HG03558 (cell line): ENCODE results near the gene KRT16.
"Not testable (repeated sequence)": the region's sequence is repeated elsewhere in the genome, so short reads cannot be mapped to it uniquely, and the experiment has no call there.

Experiments used
- ATAC-seq: cut with Tn5 transposase; IDR thresholded peaks from one replicate; pipeline ENCODE4 v1.9.1; 2021; ENCODE audit warnings: moderate number of reproducible peaks; ENCODE audit not compliant: unreplicated experiment; ENCODE audit errors: extremely low read depth

KRT16 gene

DNA sequence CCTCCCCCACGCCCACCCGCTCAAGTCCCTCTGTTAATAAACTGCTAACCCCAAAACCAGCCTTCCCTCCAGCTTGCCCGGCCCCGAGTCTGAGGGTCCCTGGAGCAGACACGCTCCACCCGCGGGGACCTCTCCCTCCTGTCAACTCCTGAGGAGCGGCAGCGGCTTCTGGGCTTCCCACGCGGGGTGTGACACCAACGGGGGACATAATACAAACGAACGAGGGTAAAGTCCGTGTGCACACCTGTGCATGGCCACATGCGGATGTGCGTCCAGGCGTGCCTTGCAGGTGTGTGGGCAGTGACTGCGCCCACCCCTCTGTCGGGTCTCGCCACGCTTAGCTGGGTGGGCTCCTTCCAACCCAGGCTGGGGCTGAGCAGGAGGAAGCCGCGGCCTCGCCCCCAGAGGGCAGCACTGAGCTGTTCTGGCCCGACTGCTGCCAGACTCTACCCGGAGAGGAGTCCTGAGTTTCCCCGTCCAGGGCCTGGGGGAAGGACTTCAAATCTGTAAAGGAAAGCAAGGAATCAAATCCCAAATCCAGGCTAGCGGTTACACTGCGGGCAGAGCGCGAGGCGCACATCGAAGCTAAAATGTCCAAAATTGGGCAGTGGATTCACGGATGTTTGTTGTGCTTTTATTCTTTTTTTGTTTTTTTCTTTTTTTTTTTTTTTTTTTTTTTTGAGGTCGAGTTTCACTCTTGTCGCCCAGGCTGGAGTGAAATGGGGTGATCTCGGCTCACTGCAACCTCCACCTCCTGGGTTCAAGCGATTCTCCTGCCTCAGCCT is 36.0 kb upstream of the KRT16 start:
- ATAC-seq, result no peak

DNA sequence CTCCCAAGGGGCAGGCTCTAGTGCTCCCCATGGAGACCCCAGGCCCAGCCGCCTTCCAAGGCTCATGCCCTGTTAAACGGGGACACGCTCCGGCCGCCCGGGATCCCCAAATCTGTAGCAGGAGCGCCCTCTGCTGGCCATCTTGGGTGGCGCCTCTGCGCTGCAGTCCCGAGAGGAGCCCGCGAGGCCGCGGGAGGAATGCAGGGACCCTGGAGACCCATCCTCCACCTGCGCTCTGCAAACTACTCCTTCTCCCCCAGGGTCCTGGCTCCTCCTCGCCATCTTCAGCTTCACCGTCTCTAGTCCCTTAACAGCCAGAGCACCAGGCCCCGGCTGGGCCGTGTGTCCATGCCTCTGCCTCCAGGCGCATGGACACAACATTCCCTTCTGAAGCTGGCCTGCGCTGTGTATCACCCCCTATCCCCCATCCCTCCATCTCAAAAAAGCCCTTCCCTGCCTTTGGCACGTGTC is 35.4 kb upstream of the KRT16 start:
- ATAC-seq, result no peak

DNA sequence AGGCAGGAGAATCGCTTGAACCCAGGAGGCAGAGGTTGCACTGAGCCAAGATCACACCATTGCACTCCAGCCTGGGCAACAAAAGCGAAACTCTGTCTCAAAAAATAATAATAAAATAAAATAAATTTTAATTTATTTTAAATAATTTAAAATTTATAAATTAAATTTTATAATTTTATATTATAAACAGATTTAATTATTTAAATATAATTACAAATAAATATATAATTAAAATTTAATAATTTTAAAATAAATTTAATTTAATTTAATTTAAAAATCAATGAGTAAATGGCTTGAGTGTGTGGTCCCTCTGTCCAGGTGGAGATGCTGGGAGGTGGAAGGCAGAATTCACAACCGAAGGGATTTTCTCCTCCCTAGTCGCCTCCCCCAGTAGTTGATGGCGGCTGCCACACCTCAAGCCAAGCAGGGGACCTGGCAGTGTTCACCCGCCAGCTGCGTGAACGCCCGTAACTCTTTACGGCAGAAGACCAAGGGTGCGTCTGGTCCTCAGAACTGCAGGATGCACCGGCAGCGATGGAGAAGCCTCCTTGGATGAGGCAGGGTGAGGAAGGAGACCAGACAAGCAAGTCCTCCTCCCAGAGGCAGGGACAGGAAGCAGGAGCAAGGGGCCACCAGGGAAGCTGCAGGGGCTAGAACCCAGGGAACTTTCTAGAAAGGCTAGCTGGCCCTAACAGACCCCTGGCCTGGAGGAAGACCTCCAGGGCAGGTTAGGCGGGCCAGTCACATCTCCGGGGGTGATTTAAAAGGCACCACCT is 34.7 kb upstream of the KRT16 start:
- ATAC-seq, result no peak

DNA sequence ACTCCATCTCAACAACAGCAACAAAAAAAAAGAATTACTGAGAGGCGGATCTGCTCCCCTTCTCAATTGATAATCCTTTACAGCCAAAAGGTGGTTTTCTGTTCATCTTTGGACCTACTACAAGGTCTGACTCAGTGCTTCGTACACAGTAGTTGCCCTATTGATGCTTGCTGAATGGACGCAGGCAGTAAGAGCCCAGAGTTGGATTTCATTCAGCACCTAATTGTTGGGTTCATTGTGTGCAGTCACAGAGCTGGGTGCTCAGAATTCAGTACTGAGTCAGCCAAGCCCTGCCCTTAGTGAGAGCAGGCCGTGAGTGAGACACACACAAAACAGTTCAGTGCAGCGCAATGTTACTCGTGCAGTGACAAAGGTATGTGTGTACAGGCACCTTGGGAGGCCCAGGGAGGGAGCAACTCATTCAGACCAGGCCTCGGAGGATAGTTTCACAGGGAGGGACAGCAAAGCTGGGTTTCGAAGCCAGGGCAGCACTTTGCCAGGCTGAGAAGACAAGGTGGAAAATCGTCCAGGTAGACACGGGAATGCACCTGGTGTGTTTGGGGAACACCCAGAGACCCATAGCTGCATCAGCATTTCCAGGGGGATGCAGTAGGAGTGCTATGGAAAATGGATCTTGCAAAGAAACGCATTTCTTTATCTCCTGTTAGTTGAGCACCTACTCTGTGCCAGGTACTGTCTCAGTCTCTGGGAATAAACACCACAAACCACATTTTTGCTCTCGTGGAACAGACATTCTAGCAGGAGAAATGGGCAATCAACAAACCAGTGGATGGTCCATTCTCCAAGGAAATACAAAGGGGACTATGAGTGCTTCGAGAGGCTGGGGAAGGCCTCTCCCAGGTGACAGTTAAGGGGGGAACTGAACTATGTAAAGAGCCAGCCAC is 29.9 kb upstream of the KRT16 start:
- no peak for ATAC-seq

DNA sequence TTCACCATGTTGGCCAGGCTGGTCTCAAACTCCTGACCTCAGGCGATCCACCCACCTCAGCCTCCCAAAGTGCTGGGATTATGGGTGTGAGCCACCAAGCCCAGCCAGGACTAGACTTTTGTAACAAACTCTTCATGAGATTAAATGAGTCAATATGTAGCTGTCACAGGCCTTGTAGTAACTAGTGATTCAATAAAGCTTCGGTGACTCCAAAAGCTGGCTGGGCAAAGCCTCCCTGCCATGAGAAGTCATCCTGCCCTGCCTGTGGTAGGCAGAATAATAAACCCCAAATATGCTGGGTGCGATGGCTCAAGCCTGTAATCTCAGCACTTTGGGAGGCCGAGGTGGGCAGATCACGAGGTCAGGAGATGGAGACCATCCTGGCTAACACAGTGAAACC is 28.0 kb upstream of the KRT16 start:
- not testable (repeated sequence) for ATAC-seq

DNA sequence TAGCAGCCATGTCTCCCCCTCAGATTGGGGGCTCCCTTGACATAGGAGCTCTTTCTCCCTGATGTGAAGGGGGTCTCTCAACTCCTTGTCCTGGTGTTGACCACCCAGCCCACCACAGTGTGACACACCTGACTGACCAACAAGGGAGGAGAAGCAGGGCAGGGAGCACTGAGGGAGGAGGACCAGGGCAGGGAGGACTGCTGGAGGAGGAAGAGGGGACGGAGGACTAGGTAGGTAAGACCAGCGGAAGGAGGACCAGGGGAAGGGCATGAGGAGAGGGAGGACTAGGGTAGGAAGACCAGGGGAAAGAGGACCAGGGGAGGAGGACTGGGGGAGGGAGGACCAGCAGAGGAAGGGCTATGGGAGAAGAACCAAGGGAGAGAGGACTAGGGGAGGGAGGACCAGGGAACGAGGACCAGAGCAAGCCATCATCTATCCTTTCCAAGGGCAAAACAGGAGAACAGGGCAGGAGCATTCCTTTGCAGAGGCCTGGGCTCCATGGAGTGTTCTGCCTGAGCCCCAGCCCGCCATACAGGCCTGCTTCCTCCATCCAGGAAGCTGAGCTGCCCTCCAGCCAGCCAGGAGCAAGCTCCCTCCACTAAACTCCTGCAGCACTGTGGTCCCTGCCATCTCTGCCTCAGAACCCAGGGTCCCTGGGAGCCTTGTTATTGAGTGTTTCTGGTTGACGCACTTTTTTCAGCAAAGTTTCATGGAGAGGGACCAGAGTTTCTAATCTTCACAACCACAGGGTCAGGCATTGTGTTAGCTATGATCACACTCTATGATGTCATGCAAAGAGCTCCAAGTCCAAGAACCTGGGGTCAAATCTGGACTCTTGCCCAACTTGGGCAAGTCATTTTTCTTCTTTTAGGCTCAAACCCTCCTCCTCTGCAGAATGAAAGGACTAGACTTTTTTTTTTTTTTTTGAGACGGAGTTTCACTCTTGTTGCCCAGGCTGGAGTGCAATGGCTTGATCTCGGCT is 27.2 kb upstream of the KRT16 start:
- no peak for ATAC-seq

DNA sequence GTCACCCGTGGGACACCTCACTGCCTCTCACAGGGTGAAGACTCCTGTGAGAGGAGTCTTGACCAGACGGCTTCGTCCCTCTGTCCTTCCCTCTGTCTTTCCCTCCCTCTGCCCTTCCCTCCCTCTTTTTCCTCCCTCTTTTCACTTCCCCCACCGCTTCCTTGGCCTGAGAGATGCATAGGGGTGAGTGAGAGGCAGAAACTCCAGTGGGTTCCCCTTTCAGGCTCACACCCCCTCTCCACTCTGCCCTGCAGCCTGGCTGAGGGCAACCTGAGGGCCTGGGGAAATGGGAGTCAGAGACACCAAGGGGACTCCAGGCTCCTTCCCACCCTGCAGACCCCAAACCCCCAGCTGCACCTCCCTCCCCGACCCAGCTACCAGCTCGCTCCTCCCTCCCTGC is 26.4 kb upstream of the KRT16 start:
- ATAC-seq, result no peak

DNA sequence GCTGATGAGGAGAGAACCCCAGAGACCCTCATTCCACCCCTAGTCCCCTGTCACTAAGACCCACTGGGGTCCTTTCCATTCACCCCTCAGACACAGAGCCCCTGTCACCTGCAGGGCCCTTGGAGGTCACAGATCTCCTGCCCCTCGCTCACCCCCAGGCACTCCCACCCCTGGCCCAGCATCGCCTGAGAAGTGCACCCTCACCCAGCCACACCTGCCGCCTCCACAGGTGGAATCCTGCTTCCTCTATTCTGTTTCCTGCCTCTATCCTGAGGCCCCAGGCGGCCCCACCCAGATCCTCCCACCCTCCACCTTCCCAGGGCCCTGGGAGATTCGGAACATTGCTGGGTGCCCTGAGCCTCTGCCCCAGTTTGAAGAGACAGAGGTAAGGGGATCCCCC is 25.6 kb upstream of the KRT16 start:
- ATAC-seq, result no peak

DNA sequence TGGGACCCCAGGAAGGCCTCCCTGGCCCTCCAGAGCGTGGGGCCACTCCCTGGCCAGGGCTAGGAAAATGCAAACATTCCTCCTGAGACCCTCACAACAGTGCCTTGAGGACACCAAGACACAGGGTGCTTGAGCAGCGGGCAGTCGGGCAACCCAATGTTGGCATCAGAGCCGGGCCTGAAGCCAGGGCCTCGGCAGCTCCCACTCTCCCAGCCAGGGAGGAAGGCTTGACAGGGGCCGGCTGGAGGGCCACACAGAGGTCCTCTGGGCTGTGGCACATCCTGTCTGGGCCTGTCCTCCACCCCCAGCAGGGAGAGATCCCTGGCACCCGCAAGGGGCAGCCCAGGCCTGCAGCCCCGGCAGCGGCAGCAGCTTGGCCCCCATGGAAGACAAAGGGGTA is 24.1 kb upstream of the KRT16 start:
- no peak for ATAC-seq

DNA sequence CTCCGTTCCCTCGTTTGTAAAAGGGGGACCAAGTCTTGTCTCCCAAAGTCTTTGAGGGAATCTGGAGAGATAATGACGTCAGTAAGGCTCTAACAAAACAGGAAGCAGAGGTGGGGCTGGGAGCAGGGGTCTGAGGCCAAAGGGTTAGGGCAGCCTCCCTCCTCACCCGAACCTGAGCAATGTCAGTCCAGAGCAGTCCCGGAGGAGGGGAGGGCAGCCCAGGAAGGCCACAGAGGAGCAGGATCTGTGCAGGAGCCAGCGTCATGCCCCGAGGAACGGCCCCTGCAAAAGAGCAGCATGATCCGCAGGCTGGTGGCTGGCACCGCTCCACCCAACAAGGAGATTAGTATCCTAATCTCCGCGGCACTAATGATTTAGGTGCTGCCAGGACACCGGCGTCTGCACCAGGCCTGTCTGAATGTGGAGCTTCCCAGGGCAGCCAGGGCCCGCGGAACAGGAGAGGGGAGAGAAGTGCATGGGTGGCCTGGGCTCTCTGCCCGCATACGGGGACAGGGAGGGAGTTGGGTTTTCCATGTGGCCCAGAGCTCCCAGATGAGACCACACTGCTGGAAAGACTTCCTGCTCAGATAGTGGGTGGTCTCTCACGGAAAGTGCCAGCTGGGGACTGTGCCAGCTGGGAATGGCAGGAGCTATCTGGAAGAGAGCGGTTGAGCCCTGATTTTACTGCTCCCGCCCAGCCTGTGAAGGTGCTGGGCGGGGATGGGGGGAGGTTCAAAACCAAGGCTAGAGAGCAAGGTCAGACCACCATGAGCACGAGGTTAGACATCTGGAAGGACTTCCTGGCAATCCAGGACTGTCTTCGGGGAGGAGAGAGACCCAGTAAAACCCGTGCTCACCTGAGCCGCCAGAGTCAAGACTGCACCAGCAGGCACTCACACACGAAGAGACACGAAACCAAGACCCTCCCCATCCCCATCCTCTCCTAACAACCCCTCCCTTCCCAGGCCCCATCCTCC is 22.8 kb upstream of the KRT16 start:
- ATAC-seq, result no peak

DNA sequence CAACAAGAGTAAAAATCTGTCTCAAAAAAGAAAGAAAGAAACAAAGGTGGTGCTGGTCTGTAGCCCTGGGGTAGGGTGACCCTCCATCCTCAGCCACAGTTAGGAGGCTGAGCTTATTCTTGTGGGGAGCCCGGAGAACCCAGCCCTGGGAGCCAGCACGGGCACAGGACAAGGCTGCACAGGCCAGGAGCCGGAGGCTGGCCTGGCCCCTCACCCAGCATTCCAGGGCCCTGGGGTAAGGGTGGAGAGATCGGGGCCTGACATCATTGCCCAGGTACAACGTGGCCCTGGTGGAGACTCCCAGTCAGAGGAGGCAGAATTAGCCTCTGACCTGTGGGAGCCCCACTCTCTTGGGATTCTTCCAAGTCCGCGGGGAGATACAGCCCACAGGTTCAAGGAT is 22.1 kb upstream of the KRT16 start:
- no peak for ATAC-seq

DNA sequence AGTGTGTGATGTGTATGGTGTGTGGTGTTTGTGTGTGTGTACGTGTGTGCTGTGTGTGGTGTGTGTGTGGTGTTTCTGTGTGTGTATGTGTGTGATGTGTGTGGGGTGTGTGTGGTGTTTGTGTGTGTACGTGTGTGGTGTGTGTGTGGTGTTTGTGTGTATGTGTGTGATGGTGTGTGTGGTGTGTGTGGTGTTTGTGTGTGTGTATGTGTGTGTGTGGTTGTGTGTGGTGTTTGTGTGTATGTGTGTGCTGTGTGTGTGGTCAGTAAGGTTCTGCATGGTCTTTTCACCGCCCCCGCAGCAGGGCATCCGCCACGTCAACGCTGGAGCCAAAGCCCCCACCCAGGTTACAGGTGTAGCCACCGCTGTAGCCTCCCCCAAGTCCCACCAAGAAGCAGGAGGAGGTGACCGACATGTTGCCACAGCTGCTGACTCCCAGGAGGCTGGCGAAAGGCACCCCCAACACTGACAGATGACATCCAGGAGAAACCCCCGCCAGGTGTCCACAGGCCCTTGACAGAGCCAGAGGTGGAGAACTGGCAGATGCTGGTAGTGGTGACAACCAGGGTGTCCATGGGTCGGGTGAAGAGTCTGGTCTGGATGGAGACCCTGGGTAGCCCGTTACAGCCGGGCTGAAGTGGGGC is 21.1 kb upstream of the KRT16 start:
- no peak for ATAC-seq

DNA sequence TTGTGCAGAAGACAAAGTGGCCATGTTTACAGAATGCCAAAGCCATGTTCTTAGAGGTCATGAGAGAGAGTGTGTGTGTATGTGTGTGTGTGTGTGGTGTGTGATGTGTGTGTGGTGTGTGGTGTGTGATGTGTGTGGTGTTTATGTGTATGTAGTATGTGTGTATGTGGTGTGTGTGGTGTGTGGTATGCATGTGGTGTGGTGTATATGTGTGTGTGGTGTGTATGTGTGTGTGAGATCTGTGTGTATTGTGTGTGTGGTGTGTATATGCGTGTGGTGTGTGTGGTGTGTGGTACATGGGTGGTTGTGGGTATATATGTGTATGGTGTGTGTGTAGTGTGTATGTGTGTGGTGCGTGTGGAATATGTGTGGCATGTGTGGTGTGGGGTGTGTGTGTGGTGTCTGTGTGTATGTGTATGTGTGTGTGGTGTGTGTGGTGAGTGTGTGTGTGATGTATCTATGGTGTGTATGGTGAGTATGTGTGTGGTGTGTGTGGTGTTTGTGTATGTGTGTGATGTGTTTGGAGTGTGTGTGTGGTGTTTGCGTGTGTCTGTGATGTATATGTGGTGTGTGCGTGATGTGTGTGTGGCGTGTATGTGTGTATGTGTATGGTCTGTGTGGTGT is 20.0 kb upstream of the KRT16 start:
- no peak for ATAC-seq

DNA sequence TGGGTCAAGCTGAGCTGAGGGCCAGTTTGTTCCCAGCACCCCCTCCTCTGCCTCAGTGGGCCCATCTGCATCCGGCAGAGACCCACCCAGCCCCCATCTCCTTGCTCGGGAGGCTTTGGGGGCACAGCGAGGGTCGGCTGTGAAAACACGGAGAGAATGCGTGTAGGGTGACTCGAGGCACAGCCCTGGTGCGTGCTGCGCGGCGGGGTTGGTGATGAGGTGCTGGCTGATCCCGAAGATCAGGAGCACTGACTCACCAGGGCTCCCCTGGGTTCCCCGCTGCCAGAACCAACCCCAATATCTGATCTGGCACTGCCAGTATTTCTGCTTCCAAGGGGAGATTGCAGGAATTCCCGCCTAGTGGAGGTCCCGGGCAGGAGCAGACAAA is 19.3 kb upstream of the KRT16 start:
- no peak for ATAC-seq

DNA sequence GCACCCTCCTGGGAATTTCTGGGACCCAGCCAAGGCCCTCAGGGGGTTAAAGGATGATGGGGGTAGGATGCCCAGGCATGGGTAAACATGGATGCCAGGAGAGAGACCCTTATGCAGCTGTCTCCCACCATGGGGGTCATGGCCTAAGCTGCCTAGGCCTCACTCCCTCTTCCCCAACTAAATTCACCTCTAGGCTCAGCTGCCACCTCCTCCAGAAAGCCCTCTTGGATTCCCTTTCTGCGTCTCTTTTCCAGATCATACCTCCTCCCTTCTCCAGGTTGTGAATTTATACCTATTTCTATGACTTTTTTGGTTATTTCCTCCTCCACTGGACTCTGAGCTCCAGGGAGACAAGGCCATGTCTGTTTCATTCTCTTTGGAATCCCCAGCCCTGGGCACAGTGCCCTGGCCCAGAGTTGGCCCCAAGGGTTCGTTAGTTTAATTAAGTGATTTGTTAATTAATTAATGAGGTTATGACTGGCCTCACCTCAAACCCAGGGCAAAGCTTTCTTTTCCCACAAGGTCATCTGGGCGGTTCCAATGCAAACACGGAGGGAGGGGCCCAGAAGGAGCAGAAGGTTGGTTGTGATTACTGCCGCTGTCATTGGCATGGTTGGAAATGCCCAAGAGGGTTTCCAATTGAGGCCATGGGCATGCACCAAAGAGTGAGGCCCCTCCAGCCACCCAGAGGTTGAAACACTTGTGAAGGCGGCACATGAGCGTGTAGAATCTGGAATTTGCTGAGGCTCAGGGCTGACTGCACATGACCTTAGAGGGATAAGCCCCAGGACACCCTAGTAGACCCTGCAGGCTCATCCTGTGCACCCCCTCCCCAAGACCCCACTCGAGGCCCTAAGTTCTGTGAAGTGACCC is 18.7 kb upstream of the KRT16 start:
- no peak for ATAC-seq

DNA sequence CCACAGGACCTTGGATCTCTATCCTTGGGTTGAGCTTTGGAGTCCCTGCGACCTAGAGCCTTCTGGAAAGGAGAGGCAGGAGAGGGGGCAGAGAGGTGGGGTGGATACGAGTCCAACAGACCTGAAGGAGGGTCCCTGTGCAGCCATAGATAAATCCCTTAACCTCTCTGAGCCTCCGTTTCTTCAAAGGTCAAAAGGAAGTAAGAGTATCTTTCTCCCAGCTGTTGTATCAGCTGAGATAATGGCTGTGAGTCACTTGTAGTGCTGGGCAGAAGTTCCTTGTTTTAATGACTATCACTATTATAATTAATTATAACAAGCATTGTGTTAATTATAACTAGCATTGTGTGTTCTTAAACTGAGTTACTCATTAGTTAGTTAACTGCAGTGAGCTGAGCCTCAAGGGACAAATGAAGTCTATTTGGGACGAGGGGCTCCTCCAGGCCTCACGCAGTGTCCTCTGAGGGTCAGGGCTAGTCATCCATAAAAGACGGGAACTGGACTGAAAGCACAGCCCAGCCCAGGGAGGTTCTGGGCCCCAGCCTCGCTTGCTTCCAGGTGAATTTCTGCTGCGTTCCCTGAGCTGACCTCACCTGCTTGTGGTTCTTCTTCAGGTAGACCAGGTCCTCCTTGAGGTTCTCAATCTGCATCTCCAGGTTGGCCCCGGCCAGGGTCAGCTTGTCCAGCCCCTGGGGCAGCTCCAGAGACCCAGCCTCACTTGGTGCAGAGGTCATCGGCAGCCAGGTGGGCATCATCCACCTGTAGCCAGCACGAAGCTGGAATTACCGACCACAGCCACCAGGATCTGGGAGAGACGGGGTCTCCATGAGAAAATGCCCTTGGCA is 17.5 kb upstream of the KRT16 start:
- no peak for ATAC-seq
